Astrocyte (in vitro differentiated cells and primary cell): ENCODE measurements around the gene SPTLC3.

Experiments used
- EZH2 ChIP-seq: IDR thresholded peaks from 2 replicates; pipeline ENCODE4 v1.6.1; 2012; ENCODE audit warnings: mild to moderate bottlenecking, low read length, inconsistent platforms; ENCODE audit not compliant: insufficient read depth
- TF ChIP-seq, protein P1 (sequence below): IDR thresholded peaks from 2 replicates; pipeline ENCODE4 v1.5.1; 2011; ENCODE audit warnings: low read depth, mild to moderate bottlenecking, inconsistent platforms, low read length, moderate library complexity; ENCODE audit not compliant: insufficient read depth

GRCh38 chr20:12987261-12987660, 21.5 kb upstream of the SPTLC3 start:
- TF ChIP-seq EZH2 = no peak
- TF ChIP-seq, protein P1, sequence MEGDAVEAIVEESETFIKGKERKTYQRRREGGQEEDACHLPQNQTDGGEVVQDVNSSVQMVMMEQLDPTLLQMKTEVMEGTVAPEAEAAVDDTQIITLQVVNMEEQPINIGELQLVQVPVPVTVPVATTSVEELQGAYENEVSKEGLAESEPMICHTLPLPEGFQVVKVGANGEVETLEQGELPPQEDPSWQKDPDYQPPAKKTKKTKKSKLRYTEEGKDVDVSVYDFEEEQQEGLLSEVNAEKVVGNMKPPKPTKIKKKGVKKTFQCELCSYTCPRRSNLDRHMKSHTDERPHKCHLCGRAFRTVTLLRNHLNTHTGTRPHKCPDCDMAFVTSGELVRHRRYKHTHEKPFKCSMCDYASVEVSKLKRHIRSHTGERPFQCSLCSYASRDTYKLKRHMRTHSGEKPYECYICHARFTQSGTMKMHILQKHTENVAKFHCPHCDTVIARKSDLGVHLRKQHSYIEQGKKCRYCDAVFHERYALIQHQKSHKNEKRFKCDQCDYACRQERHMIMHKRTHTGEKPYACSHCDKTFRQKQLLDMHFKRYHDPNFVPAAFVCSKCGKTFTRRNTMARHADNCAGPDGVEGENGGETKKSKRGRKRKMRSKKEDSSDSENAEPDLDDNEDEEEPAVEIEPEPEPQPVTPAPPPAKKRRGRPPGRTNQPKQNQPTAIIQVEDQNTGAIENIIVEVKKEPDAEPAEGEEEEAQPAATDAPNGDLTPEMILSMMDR = no peak
